GM10248 (cell line): ENCODE data around the gene APBB1.

ENCODE experiments used
- CTCF ChIA-PET: fragments of 300-600 bp; sonication (Branson Sonifier 250); formaldehyde crosslinking; extraction: SDS; loops from one replicate; lab custom pipeline; 2021; ENCODE audit warnings: antibody characterized with exemption; lab: Yijun Ruan, JAX
- POLR2A ChIA-PET: fragments of 350-650 bp; sonication (Branson Sonifier 250); formaldehyde crosslinking; extraction: SDS; loops from one replicate; lab custom pipeline; 2020; ENCODE audit warnings: antibody characterized with exemption; lab: Yijun Ruan, JAX
- DNase-seq: peaks from one replicate; pipeline ENCODE4 v3.0.0; 2012; ENCODE audit errors: extremely low spot score
- TF ChIP-seq, protein P1 (sequence below): IDR thresholded peaks from 2 replicates; pipeline ENCODE4 v1.5.1; 2012; ENCODE audit warnings: mild to moderate bottlenecking, low read depth; ENCODE audit errors: extremely low read depth, missing control alignments, control extremely low read depth

Gene APBB1

DNA sequence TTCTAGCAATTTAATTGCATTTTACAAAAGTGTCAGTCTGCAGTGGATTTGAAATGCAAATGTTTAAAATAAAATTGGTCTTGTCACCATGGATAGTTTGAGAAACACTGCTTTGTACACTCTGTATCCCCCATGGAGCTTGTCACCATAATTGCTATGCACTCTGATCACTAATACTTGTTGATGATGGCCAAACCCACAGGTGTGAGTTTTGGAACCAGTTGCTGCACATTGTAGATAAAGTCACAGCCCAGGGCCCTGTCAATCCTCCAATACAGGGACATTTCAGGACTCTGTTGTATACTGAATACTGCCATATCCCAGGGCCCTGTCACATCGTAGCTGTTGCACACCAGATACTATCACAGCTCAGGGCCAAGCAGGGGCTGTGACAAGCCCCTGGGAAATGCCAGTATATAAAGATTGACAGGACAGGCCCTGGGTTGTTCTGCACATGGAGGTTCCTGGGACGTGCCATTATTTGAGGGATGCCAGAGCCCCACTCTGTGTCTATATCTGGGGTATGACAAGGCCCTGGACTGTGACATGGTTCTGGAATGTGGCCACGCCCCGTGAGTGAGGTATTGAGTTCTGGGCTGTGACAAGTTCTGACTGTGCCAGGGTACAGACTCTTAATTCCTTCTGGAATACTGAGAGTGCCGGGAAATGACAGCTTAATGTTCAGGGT is 56.6 kb downstream of the APBB1 start:
- POLR2A ChIA-PET: no interaction called here
- DNase-seq: no peak
- CTCF ChIA-PET: interaction anchor here (0.6 to 6.7 kb wide), 58 partner anchors 8 to 381 kb away, joined by 3 to 87 read pairs (median 4); partner anchors contain the start of genes APBB1, CAVIN3, CCKBR and FHIP1B
- TF ChIP-seq, protein P1, sequence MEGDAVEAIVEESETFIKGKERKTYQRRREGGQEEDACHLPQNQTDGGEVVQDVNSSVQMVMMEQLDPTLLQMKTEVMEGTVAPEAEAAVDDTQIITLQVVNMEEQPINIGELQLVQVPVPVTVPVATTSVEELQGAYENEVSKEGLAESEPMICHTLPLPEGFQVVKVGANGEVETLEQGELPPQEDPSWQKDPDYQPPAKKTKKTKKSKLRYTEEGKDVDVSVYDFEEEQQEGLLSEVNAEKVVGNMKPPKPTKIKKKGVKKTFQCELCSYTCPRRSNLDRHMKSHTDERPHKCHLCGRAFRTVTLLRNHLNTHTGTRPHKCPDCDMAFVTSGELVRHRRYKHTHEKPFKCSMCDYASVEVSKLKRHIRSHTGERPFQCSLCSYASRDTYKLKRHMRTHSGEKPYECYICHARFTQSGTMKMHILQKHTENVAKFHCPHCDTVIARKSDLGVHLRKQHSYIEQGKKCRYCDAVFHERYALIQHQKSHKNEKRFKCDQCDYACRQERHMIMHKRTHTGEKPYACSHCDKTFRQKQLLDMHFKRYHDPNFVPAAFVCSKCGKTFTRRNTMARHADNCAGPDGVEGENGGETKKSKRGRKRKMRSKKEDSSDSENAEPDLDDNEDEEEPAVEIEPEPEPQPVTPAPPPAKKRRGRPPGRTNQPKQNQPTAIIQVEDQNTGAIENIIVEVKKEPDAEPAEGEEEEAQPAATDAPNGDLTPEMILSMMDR: no peak

DNA sequence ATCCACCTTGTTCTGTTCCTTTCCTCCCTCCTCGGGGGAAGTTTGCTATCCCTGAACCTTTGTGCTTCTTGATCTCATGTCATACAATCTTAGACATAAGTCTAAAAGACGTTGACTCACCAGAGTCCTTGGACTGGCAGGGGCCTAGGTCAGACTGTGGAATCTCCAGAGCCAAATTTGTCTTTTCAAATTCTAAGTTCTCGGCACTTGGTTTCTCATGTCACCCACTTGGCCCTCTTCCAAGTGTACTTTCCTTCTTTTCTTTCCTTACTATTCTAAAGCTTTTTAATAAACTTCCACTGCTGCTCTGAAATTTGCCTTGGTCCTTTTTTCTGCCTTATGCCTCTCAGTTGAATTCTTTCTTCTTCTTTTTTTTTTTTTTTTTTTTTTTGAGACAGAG is 58.7 kb downstream of the APBB1 start:
- TF ChIP-seq, protein P1: no peak
- DNase-seq: no peak
- ChIA-PET CTCF (interaction anchor here (6.2 to 6.7 kb wide), 2 partner anchors 17 to 109 kb away, joined by 66 to 87 read pairs; no protein-coding TSS in a partner anchor), POLR2A (no interaction called here)

- TF ChIP-seq, protein P1: no peak
- ChIA-PET CTCF (interaction anchor here (0.8 to 6.8 kb wide), 3 partner anchors 19 to 106 kb away, joined by 3 to 84 read pairs (median 3); no protein-coding TSS in a partner anchor), POLR2A (no interaction called here)
- DNase-seq: no peak
Measured at GRCh38 chr11:6357222-6357621, 61.7 kb downstream of the APBB1 start.

- TF ChIP-seq, protein P1: no peak
- ChIA-PET POLR2A (no interaction called here), CTCF (interaction anchor here (0.6 to 6.8 kb wide), 3 partner anchors 18 to 107 kb away, joined by 3 to 84 read pairs (median 25); no protein-coding TSS in a partner anchor)
- no peak for DNase-seq
Measured at GRCh38 chr11:6356503-6357055, 62.3 kb downstream of the APBB1 start.

DNA sequence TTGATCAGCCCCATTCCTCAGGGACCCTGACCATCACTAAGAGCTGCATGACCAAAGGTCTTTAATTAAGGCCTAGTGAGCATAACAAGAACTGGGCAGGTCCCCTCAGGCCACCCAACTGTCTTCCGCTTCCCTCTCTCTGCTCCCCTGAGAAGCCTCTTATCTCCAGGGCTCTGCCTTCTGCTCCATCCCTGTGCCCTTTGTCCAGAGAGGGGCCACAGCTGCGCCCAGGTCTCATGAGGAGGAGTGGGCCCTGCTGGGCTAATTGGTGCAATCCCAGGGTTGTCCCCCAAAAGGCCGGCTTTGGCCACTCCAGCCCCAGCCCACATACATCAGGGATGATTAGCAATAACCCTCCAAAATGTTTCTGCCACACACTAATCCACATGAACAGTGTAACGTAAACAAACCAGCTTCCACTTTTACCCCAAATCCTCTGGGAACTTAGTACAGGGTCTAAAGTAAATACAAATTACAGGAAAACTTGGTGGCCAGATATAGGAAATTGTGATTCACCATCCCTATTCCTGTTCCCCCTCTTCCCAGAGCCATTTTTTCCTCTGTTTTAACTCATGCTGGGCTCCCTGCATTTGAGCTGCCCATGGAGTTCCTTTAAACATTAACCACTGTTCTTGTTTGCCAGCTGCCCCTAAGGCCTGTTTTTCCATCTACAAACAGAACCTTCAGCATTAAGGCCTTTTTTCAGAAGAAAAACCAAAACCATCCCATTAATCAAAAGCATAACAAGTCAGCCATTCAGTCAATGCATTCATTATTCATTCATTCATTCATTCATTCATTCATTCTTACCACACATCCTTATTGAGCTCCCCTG is 64.0 kb downstream of the APBB1 start:
- POLR2A ChIA-PET: no interaction called here
- CTCF ChIA-PET: interaction anchor here (0.9 to 7.3 kb wide), 24 partner anchors 8 to 878 kb away, joined by 3 to 115 read pairs (median 6); no protein-coding TSS in a partner anchor

More for the DNA sequence above, 64.0 kb downstream of the APBB1 start:
- DNase-seq: no peak
- TF ChIP-seq, protein P1: no peak
